A549 (cell line): ENCODE data around the gene CCNE1. TPM values are rescaled to one million over a fixed set of nuclear protein-coding genes. Genes with fewer than 3 reads are reported as not detected.
A peak's percentile ranks its signal among the peaks of the same experiment; 100 is the strongest.

Experiments used
- ATAC-seq, 2 experiments: fragments of 200-7000 bp in 1 of 2; fragments of >200 bp in 1 of 2; cut with Nextera tagmentation in 1 of 2; cut with Tn5 transposase in 1 of 2; 3 replicates each; pipeline versions ENCODE4 v1.8.0 to v1.9.1; 2018 to 2020; ENCODE audit warnings: mild to moderate bottlenecking in 1 of 2, moderate library complexity in 1 of 2
- CTCF ChIA-PET: fragments of 300-600 bp; sonication (Branson Sonifier 250); formaldehyde crosslinking; extraction: SDS; loops from one replicate; lab custom pipeline; 2021; ENCODE audit warnings: antibody characterized with exemption, inconsistent platforms; lab: Yijun Ruan, JAX
- POLR2A ChIA-PET: fragments of 350-600 bp; formaldehyde crosslinking; extraction: SDS; loops from one replicate; lab custom pipeline; 2021; ENCODE audit warnings: antibody characterized with exemption, inconsistent platforms; lab: Yijun Ruan, JAX
- DNase-seq, 2 experiments: peaks; one replicate each; pipeline versions ENCODE4 v3.0.0 to v3.0.0-alpha.2; 2011 to 2016; ENCODE audit warnings: low read depth in 1 of 2, low spot score in 1 of 2
- FAIRE-seq: peaks from 2 replicates; lab custom pipeline; 2011; peaks lifted over from hg19 to GRCh38; lab: Jason Lieb, UNC
- H3K27ac ChIP-seq, 2 experiments: fragments of >200 bp; sonication (Bioruptor Twin); formaldehyde crosslinking; 3 replicates each; pipeline ENCODE4 v1.5.1; 2016 to 2017
- H3K4me1 ChIP-seq: fragments of >200 bp; sonication (Bioruptor Twin); formaldehyde crosslinking; 3 replicates; pipeline ENCODE4 v1.6.1; 2016
- H3K4me2 ChIP-seq: fragments of >200 bp; sonication (Bioruptor Twin); formaldehyde crosslinking; 3 replicates; pipeline ENCODE4 v1.6.1; 2016
- H3K4me3 ChIP-seq: fragments of >200 bp; sonication (Bioruptor Twin); formaldehyde crosslinking; 3 replicates; pipeline ENCODE4 v1.5.1; 2016
- H3K9me3 ChIP-seq: fragments of >200 bp; sonication (Bioruptor Twin); formaldehyde crosslinking; 3 replicates; pipeline ENCODE4 v1.6.1; 2016
- BHLHE40 ChIP-seq: IDR thresholded peaks from 2 replicates; pipeline ENCODE4 v1.6.1; 2012; ENCODE audit warnings: low read depth, low read length, inconsistent platforms
- CBX8 ChIP-seq: fragments of 200-600 bp; sonication (generic); IDR thresholded peaks from 2 replicates; pipeline ENCODE4 v1.6.1; 2016
- CHD2 ChIP-seq: fragments of 150-350 bp; IDR thresholded peaks from 2 replicates; pipeline ENCODE4 v1.6.1; 2014; ENCODE audit warnings: low read length; ENCODE audit not compliant: partially characterized antibody
- CHD4 ChIP-seq: fragments of 200-600 bp; sonication (generic); IDR thresholded peaks from 2 replicates; pipeline ENCODE4 v1.6.1; 2016; ENCODE audit warnings: antibody characterized with exemption, mild to moderate bottlenecking, borderline replicate concordance
- EHMT2 ChIP-seq: fragments of 200-600 bp; sonication (generic); IDR thresholded peaks from 2 replicates; pipeline ENCODE4 v1.6.1; 2016; ENCODE audit warnings: antibody characterized with exemption, low read depth, mild to moderate bottlenecking, moderate library complexity
- EP300 ChIP-seq, 2 experiments: fragments of >200 bp; sonication (Bioruptor Twin); formaldehyde crosslinking; IDR thresholded peaks; 2 replicates in 1 of 2; 3 replicates in 1 of 2; pipeline ENCODE4 v1.6.1; 2016 to 2017
- ESRRA ChIP-seq: fragments of 150-350 bp; IDR thresholded peaks from 2 replicates; pipeline ENCODE4 v1.6.1; 2014; ENCODE audit warnings: mild to moderate bottlenecking, low read length, borderline replicate concordance
- HOXA7 ChIP-seq: fragments of 250-450 bp; sonication (Bioruptor Pico); IDR thresholded peaks from 2 replicates; pipeline ENCODE4 v1.5.0; 2020; ENCODE audit warnings: mild to moderate bottlenecking, moderate library complexity
- JUN ChIP-seq, 2 experiments: fragments of >200 bp; sonication (Bioruptor Twin); formaldehyde crosslinking; IDR thresholded peaks; 2 replicates in 1 of 2; 3 replicates in 1 of 2; pipeline ENCODE4 v1.6.1; 2016 to 2017
- KDM1A ChIP-seq: fragments of 200-600 bp; sonication (generic); IDR thresholded peaks from 2 replicates; pipeline ENCODE4 v1.6.1; 2016; ENCODE audit warnings: low read depth, mild to moderate bottlenecking
- NFE2L2 ChIP-seq: fragments of 150-350 bp; conservative IDR thresholded peaks from 2 replicates; pipeline ENCODE4 v1.6.1; 2014; ENCODE audit warnings: low read length
- NPAS2 ChIP-seq: fragments of 250-450 bp; sonication (Bioruptor Pico); IDR thresholded peaks from 2 replicates; pipeline ENCODE4 v1.8.0; 2022; ENCODE audit warnings: mild to moderate bottlenecking, moderate library complexity, borderline replicate concordance
- PHF8 ChIP-seq: fragments of 200-600 bp; sonication (generic); IDR thresholded peaks from 2 replicates; pipeline ENCODE4 v1.6.1; 2016; ENCODE audit warnings: low read depth, mild to moderate bottlenecking, antibody characterized with exemption, moderate library complexity, borderline replicate concordance
- POLR2A ChIP-seq: IDR thresholded peaks from 2 replicates; pipeline ENCODE4 v1.6.1; 2012; ENCODE audit warnings: mild to moderate bottlenecking, low read length
- RARB ChIP-seq: fragments of 250-450 bp; sonication (Bioruptor Pico); IDR thresholded peaks from 2 replicates; pipeline ENCODE4 v1.8.0; 2021; ENCODE audit warnings: mild to moderate bottlenecking, moderate library complexity
- REST ChIP-seq: fragments of 200-600 bp; sonication (generic); IDR thresholded peaks from 2 replicates; pipeline ENCODE4 v1.6.1; 2016; ENCODE audit warnings: antibody characterized with exemption, mild to moderate bottlenecking, moderate library complexity
- SMC3 ChIP-seq: fragments of >200 bp; sonication (Bioruptor Twin); formaldehyde crosslinking; IDR thresholded peaks from 3 replicates; pipeline ENCODE4 v1.6.1; 2018; ENCODE audit warnings: inconsistent platforms
- TFCP2L1 ChIP-seq: fragments of 250-450 bp; sonication (Bioruptor Pico); IDR thresholded peaks from 2 replicates; pipeline ENCODE4 v1.5.0; 2021; ENCODE audit warnings: mild to moderate bottlenecking
- ZC3H11A ChIP-seq: fragments of 450-650 bp; IDR thresholded peaks from 2 replicates; pipeline ENCODE4 v1.6.1; 2014; ENCODE audit warnings: antibody characterized with exemption, mild to moderate bottlenecking
- WGBS: methylation state at CpG from one replicate; pipeline ENCODE4 v1.1.6; 2017; ENCODE audit errors: missing lambda C conversion rate; 5-methylcytosine and 5-hydroxymethylcytosine counted together
- polyA plus RNA-seq, 4 experiments: library from polyadenylated mRNA; depleted of rRNA in 3 of 4; stranded (reverse); fragments of >200 nt; fragmentation: RNase III in 1 of 4; extraction: RNeasy Plus Mini Kit Qiagen cat#74134 plus additional on column Dnase treatment in 1 of 4; gene quantifications; 2 replicates in 3 of 4; 3 replicates in 1 of 4; pipeline ENCODE4 v1.2.3, GENCODE V29; 2011 to 2017
- TF ChIP-seq, protein P1 (sequence below): IDR thresholded peaks from 2 replicates; pipeline ENCODE4 v1.6.1; 2012; ENCODE audit warnings: low read depth, borderline replicate concordance

The CCNE1 gene
- polyA plus RNA-seq, 2 of the 4 experiments (the other 2 are of a cell fraction): 18.3 to 25.2 TPM

- Histone ChIP-seq H3K4me3 (peak overlapping the region; percentile 57), H3K9me3 (no peaks in the 10 kb centered on the region), H3K4me2 (peak overlapping the region; percentile 85), H3K4me1 (peaks cover 20% of the 10 kb centered on the region), H3K27ac (peak overlapping the region; percentile 61 to 84)
- 6% methylated on average over 22 of the region's 22 CpGs for WGBS
- ChIA-PET POLR2A (interaction anchor here (0.7 to 2.3 kb wide), 7 partner anchors 12 to 240 kb away, joined by 3 to 14 read pairs (median 5); partner anchors contain the start of genes POP4 and URI1), CTCF (interaction anchor here (1.0 to 4.3 kb wide), 10 partner anchors 8 to 129 kb away, joined by 3 to 31 read pairs (median 6); no protein-coding TSS in a partner anchor)
- FAIRE-seq (peak; percentile 90), ATAC-seq (peak; percentile 46 to 64), DNase-seq (peak; percentile 84 to 87)
- no peak for TF ChIP-seq CHD2
- TF ChIP-seq JUN (IDR thresholded peaks at IDR 0.05): peak in 1 of 2 experiments; percentile 30; a peak in 1 of 5 replicates
- TF ChIP-seq PHF8: peak; percentile 9; the same call in 1 of the 2 replicates
- TF ChIP-seq CHD4: no peak
- TF ChIP-seq POLR2A: peak; percentile 30; the same call in 1 of the 2 replicates
- TF ChIP-seq TFCP2L1: no peak
- no peak for TF ChIP-seq NFE2L2
Observed at GRCh38 chr19:29845574-29846176, 33.9 kb downstream of the CCNE1 start.

DNA sequence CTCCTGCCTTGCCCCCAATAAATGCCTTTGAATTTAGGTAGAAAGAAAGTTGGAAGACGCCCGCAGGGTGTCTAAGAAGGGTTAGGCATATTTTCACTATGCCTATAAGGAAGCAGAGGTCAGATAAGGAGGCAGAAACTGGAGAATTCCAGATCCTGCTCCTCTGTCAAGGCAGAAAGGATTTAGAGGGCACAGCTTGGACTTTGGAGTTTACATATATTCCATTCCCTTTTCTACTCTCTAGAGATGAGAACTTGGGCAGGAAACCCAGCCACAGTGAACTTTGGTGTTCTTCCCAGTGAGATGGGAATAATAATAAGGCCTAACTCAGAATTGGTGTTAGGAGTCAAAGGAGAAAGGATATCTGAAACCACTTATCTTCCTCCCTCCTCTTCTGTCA, 37.4 kb downstream of the CCNE1 start:
- no peaks in the 10 kb centered on the region for H3K9me3 ChIP-seq
- TF ChIP-seq NFE2L2: no peak
- TF ChIP-seq CBX8: no peak
- TF ChIP-seq, protein P1, sequence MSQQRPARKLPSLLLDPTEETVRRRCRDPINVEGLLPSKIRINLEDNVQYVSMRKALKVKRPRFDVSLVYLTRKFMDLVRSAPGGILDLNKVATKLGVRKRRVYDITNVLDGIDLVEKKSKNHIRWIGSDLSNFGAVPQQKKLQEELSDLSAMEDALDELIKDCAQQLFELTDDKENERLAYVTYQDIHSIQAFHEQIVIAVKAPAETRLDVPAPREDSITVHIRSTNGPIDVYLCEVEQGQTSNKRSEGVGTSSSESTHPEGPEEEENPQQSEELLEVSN: no peak
- TF ChIP-seq KDM1A: no peak
- TF ChIP-seq ESRRA: no peak
- no peak for TF ChIP-seq BHLHE40
- no peak for TF ChIP-seq CHD2
- no peak for TF ChIP-seq RARB
- no peak for TF ChIP-seq ZC3H11A
- no peak for TF ChIP-seq EP300 (IDR thresholded peaks at IDR 0.05)
- TF ChIP-seq CHD4: no peak
- no peak for TF ChIP-seq TFCP2L1
- no peak for TF ChIP-seq SMC3
- no peak for TF ChIP-seq HOXA7 (CRISPR knock-in tag)
- no peak for TF ChIP-seq NPAS2 (CRISPR knock-in tag)
- TF ChIP-seq REST: no peak
- TF ChIP-seq EHMT2: no peak
- POLR2A ChIA-PET: no interaction called here
- 46% methylated on average over 2 of the region's 2 CpGs for WGBS
- H3K27ac ChIP-seq: no peak overlapping the region
- H3K4me2 ChIP-seq: no peak overlapping the region
- CTCF ChIA-PET: interaction anchor here (0.8 to 18.7 kb wide), 13 partner anchors 9 to 238 kb away, joined by 3 to 348 read pairs (median 6); no protein-coding TSS in a partner anchor
- no peak for DNase-seq
- no peak overlapping the region for H3K4me3 ChIP-seq
- ATAC-seq: no peak
- peak; percentile 83 for FAIRE-seq
- peaks cover 5% of the 10 kb centered on the region for H3K4me1 ChIP-seq
